Measurements from ENCODE around the gene PRDM7.
A peak's percentile ranks its signal among the peaks of the same experiment; 100 is the strongest.
"Not testable (repeated sequence)": the region's sequence is repeated elsewhere in the genome, so short reads cannot be mapped to it uniquely, and the experiment has no call there.

Gene PRDM7

GRCh38 chr16:90077240-90077756 lies at the start of gene PRDM7:
TSS of gene PRDM7 (minus strand) at chr16:90077331. CDS start at chr16:90075910, 1,421 bp downstream.
- DNase-seq (ENCODE audit: low read depth), result peak; percentile 97

- DNase-seq (ENCODE audit: low read depth), result not testable (repeated sequence)
These were observed 44.7 kb upstream of the PRDM7 start for GRCh38 chr16:90121846-90122245.

GRCh38 chr16:90107617-90108016 lies 30.5 kb upstream of the PRDM7 start:
- DNase-seq (ENCODE audit: low read depth), result not testable (repeated sequence)

GRCh38 chr16:90107060-90107459 lies 29.9 kb upstream of the PRDM7 start:
- not testable (repeated sequence) for DNase-seq (ENCODE audit: low read depth)

GRCh38 chr16:90106271-90106670 lies 29.1 kb upstream of the PRDM7 start:
- DNase-seq (ENCODE audit: low read depth), result peak; percentile 66

- DNase-seq (ENCODE audit: low read depth), result not testable (repeated sequence)
These were observed 27.6 kb upstream of the PRDM7 start for GRCh38 chr16:90104725-90105124.

GRCh38 chr16:90102086-90102884 lies 25.2 kb upstream of the PRDM7 start:
- not testable (repeated sequence) for DNase-seq (ENCODE audit: low read depth)

GRCh38 chr16:90101332-90101731 lies 24.2 kb upstream of the PRDM7 start:
- not testable (repeated sequence) for DNase-seq (ENCODE audit: low read depth)

GRCh38 chr16:90100790-90101189 lies 23.7 kb upstream of the PRDM7 start:
- not testable (repeated sequence) for DNase-seq (ENCODE audit: low read depth)

GRCh38 chr16:90100229-90100628 lies 23.1 kb upstream of the PRDM7 start:
- not testable (repeated sequence) for DNase-seq (ENCODE audit: low read depth)

GRCh38 chr16:90098936-90099335 lies 21.8 kb upstream of the PRDM7 start:
- not testable (repeated sequence) for DNase-seq (ENCODE audit: low read depth)

- not testable (repeated sequence) for DNase-seq (ENCODE audit: low read depth)
These were observed 20.0 kb upstream of the PRDM7 start for GRCh38 chr16:90097010-90097684.

- not testable (repeated sequence) for DNase-seq (ENCODE audit: low read depth)
These were observed 17.7 kb upstream of the PRDM7 start for GRCh38 chr16:90094791-90095190.

- DNase-seq (ENCODE audit: low read depth), result not testable (repeated sequence)
These were observed 17.2 kb upstream of the PRDM7 start for GRCh38 chr16:90094296-90094695.

GRCh38 chr16:90093799-90094198 lies 16.7 kb upstream of the PRDM7 start:
- not testable (repeated sequence) for DNase-seq (ENCODE audit: low read depth)

GRCh38 chr16:90092781-90093180 lies 15.7 kb upstream of the PRDM7 start:
- not testable (repeated sequence) for DNase-seq (ENCODE audit: low read depth)

GRCh38 chr16:90084215-90084950 lies 7.3 kb upstream of the PRDM7 start:
- no peak for DNase-seq (ENCODE audit: low read depth)

- no peak for DNase-seq (ENCODE audit: low read depth)
These were observed 6.0 kb upstream of the PRDM7 start for GRCh38 chr16:90083139-90083538.

- DNase-seq (ENCODE audit: low read depth), result no peak
These were observed 4.5 kb upstream of the PRDM7 start for GRCh38 chr16:90081606-90081970.

- no peak for DNase-seq (ENCODE audit: low read depth)
These were observed 1.4 kb upstream of the PRDM7 start for GRCh38 chr16:90078579-90078895.

GRCh38 chr16:90077757-90078578 lies 837 bp upstream of the PRDM7 start:
- DNase-seq (ENCODE audit: low read depth), result no peak
